Ammon's horn (tissue), 1 donor: ENCODE data around the gene RNF220.
"Not testable (repeated sequence)": the region's sequence is repeated elsewhere in the genome, so short reads cannot be mapped to it uniquely, and the experiment has no call there.

Experiments used
- DNase-seq: peaks from one replicate; pipeline ENCODE4 v3.0.0-alpha.2; 2016; ENCODE audit warnings: low spot score

The RNF220 gene

DNA sequence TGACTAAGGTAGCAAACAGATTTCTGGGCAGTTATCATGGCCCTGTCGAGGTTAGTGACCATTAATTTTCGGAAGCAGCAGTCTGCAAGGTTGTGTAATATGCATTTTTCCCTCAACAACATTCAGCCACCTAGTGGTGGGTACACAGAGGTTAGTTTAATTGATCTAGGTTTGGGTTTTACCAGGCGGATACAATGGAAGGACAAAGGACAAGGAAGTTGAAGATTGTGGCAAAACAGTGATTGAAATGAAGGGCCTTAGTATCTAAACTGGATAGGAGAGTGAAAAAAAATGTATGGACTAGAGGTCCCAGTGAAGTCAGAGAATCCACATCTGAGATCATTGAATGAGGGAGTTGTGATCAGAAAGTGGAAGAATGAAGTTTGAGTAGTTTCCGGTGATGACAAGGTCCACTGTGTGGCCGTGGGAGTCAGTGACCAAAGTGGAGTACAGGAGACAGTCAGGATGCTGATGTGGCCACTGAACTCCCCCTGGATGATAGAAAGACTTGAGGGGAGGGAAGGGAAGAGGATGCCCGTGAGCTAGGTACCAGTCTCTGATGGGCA, 272.2 kb downstream of the RNF220 start:
- no peak for DNase-seq

DNA sequence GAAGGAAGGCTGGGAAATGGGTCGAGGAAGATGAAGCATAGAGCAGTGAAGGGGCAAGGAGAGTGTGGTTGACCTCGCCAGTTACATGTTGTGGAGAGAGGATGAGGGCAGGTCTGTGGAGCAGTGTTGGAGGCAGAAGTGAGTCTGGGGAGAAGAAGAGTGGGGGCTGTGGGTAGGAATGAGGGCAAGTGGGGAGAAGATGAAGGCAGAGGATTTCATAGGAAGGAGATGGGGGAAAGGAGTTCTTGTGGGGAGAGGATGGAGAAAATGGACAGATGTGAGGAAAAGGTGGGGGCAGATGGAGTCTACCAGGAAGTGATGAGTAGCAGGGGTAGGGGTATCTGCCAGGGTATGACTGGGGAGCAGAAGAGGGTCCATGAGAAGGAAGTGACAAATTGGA, 273.1 kb downstream of the RNF220 start:
- no peak for DNase-seq

DNA sequence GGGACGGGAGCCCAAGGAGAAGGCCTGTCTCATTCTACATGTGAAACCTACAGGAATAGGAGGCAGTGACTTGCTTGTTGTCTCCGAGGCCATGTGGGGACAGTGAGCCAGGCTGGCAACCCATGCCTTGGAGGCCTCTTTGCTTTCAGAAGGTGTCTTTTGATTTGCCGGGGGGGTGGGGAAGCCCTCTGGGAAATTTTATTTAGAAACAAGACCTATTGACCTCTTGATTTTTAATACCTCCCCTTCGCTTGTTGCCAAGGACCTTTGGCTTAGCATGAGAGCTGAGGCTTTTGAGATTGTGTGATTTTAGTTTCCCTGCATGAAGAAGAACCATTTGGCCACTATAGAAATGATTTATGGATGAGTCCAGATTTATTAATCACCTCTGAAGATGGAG, 273.6 kb downstream of the RNF220 start:
- DNase-seq, result no peak

DNA sequence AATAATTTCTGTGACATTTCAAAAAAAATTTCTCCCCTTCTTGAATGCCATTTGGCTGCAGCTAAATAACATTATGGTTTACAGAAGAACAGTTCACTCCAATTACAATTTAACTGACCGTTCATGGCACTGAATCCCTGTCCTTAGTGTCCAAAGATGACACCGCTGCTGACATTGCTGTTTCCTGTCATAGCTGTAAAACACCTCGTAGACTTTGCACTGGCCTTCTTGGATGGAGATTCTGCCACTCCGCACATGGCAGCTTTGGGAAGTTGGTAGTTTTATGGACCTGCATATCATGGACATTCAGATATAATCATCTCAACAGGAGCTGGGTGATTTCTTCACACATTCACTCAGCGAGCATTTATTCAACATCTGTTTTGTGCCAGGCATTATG, 274.4 kb downstream of the RNF220 start:
- no peak for DNase-seq

DNA sequence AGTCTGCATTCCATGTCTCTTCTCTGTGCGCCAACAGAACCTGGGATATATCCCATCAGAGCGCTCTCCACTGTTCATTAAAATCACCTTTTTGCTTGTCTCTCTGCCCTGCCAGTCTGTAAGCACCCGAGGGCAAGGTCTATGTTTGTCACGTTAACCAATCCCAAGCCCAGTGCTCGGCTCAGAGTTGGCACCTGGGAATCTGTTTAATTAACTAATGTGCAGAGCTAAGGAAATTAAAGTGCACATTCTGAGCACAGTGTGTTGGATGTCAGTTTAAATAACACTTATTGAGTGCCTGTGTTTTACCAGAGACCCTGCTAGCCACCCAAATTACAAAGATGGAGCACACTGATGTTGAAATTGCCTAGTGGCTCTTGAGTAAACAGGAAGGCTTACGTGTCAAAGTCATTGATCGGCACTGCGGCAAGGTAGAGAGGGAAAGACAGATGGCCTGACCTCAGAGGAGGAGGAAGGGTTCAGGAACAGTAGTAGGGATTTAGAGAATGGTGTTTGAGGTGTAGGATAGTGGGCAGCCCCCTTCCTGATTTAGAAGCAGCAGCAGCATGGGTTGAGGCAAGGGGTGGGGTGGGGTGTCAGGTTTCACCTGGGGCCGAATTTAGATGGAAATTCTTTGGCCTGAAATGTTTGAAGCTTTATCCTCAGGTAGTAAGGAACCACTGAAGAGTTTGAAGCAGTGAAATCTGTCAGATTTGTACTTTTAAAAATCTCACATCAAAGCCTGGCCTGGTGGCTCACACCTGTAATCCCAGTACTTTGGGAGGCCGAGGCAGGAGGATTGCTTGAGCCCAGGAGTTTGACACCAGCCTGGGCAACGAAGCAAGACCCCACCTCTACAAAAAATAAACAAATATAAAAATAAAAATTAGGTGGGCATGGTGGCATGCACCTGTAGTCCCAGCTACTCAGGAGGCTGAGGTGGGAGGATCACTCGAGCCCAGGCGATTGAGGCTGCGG, 277.1 kb downstream of the RNF220 start:
- no peak for DNase-seq

DNA sequence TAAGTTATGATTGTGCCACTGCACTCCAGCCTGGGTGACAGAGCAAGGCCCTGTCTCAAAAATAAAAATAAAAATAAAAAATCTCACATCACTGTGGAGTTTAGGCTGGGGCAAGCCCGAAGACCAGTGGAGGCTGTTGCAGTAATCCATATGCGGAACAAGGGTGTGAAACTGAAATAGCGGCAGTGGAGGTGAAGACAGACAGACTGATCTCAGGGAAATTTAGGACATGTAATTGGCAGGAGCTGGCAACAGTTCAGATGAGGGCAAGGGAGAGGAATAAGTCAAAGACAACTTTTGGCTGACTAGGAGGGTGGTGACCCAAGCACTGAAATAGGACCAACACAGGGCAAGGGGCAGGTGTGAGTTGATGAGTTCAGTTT, 277.8 kb downstream of the RNF220 start:
- no peak for DNase-seq

DNA sequence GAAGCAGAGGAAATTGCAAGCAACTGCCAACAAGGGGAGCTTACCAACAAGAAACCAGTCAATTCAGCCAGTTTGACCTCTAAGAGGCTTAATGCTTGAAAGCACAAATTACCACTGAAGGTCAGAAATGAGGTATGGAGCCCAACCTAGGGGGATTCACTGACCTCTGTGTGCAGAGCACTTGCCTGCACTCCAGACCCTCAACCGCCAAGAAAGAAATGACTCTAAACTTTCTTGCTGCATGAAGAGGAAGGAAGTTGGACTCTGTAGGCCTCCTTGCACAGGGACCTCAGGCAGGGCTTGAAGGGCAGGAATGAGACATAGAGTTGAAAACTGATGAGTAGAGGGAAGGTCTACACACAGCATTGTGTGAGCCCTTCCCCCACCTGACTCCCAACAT, 279.5 kb downstream of the RNF220 start:
- no peak for DNase-seq

DNA sequence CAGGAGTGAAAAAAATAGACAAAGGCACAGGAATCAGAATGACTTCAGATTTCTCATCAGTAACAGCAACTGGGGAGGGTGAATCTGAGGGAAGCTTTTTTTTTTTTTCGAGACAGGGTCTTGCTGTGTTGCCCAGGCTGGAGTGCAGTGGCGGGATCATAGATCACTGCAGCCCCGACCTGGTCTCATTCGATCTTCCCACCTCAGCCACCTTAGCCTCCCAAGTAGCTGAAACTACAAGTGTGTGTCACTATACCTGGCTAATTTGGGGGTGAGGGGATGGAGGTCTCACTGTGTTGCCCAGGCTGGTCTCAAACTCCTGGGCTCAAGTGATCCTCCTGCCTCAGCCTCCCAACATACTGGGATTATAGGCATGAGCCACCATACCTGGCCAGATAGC, 280.2 kb downstream of the RNF220 start:
- DNase-seq, result no peak

DNA sequence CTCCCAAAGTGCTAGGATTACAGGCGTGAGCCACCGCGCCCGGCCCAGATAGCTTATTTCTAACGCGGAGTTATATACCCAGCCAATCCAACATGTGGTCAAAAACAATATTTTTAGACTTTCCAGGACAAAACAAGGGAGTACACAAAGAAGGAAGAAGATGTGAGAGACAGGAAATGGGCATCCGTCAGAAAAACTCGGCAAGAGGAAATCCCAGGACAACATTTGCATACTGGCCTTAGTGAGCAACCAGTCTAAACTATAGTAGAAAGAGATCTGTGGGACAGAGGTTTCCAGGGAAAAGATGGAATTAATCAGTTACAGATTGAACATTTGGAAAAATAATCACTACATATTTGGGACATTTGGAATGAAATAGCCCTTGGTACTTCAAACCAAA, 280.8 kb downstream of the RNF220 start:
- no peak for DNase-seq

DNA sequence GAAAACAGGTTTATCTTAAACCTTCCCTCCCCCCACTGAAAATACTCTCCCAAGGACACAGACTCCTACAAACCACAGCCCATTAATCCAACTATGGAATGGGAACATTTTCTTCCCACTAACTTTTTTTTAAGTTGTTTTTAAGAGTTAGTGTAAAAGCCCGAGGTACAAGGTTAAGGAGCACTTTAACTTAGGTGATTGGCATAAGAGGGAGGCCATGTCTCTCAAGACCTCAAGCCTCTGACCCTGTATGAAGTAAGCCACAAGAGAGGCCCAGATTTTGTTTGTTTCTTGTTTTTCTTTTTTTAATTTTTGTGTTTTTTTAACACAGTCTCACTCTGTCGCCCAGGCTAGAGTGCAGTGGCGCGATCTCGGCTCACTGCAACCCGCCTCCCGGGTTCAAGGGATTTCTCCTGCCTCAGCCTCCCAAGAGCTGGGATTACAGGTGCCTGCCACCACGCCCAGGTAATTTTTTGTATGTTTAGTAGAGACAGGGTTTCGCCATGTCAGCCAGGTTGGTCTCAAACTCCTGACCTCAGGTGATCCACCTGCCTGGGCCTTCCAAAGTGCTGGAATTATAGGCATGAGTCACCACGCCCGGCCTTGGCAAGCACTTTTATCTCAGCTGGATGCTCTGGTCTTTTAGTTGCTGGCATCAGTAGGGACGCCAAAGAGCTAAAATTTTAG, 283.8 kb downstream of the RNF220 start:
- no peak for DNase-seq

DNA sequence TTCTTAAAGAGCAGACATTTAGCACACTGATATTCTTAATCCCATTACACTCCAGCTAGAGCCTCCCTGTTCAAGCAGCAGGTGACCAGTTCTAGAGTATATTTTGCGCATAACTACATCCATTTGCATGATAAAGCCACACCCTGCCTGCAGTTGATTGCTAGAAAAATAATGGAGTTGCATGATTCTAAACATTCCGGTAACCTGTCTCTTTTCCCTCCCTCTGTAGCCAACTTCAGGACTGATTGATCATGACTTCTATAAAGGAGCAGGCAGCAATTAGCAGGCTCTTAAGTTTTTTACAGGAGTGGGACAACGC, 284.4 kb downstream of the RNF220 start:
- DNase-seq, result no peak

DNA sequence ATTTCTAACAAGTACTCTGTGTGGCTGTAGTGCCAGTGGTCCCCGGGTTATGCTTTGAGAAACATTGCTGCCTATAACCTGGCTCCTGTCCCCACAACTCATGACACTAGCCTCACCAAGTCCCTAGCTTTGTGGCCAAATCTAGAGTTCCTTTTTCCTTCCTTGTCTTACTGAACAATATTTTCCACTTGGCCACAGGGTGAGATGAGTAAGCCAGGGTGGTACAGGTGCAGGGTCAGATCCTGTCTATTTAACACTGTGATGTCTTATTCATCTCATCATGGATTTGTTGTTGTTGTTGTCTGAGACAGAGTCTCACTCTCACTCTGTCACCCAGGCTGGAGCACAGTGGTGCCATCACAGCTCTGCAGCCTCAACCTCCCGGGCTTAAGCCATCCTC, 288.1 kb downstream of the RNF220 start:
- DNase-seq, result no peak

DNA sequence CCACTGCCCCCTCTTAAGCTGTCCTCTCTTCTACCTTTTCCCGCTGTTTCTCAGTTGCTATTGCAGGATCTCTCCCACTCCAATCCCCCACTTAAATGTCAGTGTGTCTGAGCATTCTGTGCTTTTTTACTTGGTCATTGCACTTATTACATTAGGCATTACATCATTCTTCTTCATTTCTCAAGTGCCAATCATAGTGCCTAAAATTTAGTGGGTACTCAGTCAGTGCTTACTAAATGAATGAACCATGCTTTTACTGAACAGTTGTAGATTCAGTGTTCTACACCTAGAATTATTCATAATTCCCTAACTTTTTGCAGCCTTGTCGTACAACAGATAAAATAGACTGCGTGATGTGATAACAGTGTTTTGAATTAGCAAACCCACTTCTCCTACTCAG, 288.8 kb downstream of the RNF220 start:
- no peak for DNase-seq

DNA sequence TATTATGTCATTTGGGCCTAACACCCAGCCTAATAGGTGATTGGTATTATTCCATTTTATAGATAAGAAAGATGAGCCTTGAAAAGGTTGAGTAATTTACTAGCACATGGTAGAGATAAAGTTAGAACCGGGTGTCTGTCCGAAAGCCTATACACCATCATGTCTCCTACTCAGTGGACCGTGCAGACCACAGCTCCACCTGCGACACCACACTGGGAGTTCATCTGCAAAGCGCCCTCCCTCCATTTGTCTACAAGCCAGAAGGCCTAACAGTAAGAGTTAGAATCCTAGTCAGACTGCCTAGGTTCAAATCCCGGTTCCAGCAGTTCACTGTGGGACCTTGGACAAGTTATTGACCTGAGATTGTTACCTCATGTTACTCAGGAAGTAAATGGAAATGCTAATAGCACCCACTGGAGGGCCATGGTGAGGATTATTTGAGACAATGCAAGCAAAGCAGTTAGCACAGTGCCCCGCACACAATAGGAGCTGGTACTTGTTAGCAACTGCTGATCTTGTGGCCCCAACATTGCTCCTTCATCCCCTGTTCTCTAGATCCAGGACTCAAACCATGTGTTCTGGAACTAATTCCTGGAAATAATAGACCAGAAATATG, 289.9 kb downstream of the RNF220 start:
- DNase-seq, result no peak

DNA sequence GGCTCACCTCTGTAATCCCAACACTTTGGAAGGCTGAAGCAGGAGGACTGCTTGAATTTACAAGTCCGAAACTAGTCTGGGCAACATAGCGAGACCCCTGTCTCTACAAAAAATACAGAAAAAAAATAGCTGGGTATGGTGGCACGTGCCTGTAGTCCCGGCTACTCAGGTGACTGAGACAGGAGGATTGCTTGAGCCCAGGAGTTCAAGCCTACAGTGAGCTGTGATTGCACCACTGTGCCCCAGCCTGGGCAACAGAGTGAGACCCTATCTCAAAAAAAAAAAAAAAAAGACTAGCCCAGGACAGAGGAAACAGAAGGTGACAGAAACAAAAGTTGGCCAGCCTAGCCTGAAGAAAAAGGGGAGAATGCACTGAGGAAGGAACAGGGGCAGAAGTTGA, 290.6 kb downstream of the RNF220 start:
- no peak for DNase-seq

DNA sequence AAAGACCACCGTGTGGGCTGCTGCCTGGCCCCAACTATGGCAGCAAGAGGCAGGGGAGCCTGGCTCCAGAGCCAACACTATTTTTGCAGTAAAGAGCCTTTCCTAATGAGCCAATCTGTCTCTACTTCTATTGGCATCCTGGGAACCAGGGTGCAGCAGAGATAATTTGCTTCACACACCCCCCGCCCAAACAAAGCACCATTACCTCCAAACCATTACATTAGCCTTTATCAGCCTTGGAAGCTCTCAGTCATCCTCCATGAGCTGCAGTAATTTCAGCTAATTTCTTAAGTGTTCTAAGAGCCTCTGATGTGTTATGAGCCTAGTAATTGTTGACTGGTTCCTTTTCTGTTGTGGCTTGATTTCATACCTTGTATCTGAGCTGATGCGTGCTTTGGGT, 291.0 kb downstream of the RNF220 start:
- no peak for DNase-seq

DNA sequence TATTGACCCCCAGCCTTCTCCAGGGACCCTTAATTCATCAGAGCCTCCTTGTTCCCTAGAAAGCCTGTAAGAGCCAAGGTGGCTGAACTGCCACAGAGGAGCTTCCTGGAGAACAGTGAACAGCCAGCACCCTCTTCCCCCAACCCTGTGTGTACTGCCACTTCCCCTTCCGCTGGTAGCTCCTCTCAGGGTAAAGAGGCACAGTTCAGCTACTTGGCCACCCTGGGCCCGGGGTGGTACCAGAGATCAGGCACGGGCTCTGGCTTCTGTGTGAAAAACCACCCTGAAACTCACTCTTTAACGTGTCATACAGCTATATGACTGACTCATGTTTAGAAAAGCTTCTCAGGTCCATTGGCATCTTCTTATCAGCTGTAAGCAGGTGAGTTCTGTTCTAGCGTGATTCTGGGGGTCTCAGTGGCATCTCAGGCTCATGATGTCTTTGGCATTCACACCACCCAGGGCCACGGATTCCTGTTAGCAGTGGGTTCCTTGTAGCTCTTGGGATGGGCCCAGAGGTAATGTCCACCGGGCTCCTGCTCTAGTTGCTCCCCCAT, 291.8 kb downstream of the RNF220 start:
- no peak for DNase-seq

DNA sequence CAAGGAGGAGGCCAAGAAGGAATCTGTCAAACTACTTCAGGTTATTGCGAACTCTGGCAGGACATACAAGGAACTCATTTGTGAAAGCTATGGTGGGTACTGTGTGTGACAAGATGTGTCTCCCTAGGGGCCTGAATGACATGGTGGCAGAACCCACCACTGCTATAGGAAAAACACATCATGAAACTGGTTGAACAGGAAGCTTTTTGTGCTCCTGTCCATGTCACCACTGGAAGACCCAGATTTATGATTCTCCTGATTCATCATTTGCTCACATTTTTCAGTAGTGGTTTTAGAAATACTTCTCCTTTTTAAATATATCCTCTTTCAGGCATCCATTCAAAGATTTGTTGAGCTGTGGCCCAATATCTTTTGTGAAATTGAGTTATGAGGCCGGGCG, 293.1 kb downstream of the RNF220 start:
- no peak for DNase-seq

DNA sequence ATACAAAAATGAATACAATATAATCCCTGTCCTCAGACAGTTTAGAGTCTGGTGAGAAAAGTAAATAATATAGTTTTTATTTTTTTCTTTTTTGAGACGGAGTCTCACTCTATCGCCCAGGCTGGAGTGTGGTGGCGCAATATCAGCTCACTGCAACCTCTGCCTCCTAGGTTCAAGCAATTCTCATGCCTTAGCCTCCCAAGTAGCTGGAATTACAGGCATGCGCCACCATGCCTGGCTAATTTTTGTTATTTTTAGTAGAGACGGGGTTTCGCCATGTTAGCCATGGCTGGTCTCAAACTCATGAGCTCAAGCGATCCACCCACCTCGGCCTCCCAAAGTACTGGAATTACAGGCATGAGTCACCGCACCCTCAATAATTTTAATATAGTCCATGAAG, 294.3 kb downstream of the RNF220 start:
- DNase-seq, result not testable (repeated sequence)

DNA sequence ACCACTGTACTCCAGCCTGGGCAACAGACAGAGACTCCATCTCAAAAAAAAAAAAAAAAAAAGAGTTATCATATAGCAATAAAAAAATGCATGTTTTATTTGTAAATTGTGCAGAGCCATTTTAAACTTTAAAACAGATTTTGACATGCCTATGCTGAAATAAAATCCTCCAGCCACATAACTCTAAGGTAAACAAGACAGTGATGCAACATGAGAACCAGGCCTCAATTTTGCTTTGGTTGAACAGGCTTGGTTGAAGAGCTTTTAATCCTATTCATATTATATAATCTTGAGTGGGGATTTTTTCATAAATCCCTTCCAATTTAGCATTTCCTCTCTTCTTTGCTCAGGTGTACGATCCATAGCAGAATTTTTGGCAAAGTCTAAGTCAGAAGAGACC, 295.5 kb downstream of the RNF220 start:
- DNase-seq, result no peak

DNA sequence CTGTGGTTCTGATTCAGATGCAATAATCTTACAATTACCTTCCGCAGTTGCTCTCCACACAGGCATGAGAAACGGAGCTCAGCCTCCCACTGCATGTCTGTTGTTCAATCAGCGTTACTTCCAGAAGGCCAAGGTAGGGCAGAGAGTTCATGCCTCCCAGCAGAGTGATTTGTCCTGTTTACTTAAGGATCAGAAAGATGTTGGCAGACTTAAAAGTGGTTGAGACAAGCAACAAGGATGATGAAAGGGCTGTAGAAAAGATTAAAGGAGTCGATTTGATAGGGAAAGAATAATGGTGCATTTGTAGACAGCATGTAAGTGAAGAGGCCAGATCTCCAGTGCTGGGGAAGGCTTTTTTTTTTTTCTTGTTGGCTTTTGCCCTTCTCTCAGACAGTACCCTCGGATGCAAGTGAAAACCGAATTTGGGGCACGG, 296.1 kb downstream of the RNF220 start:
- no peak for DNase-seq
